Omental fat pad (tissue), 4 donors: Measurements from ENCODE around the gene RBMX. TPM values are rescaled to one million over a fixed set of nuclear protein-coding genes. Genes with fewer than 3 reads are reported as not detected.
"Not testable (repeated sequence)": the region's sequence is repeated elsewhere in the genome, so short reads cannot be mapped to it uniquely, and the experiment has no call there.

Source experiments
- ATAC-seq: fragments of 150-250 bp; one replicate; pipeline ENCODE4 v1.9.1; 2016; ENCODE audit warnings: mild to moderate bottlenecking, moderate library complexity; ENCODE audit not compliant: low FRiP score
- DNase-seq: peaks from one replicate; pipeline ENCODE4 v3.0.0-alpha.2; 2019; ENCODE audit warnings: low spot score
- total RNA-seq, 4 donors: library from RNA; depleted of rRNA; stranded (reverse); fragments of >200 nt; gene quantifications; one replicate each; pipeline ENCODE4 v1.1.0, GENCODE V29; 2016
- TF ChIP-seq, protein P1 (sequence below), 3 donors: fragments of 450-650 bp; IDR thresholded peaks; one replicate each; pipeline ENCODE4 v1.5.1; 2016 to 2017; ENCODE audit warnings: antibody characterized with exemption in 3 of 3, mild to moderate bottlenecking in 3 of 3, moderate library complexity in 2 of 3

The RBMX gene
- total RNA-seq = 100 to 1,000 TPM; 168 to 207 (median 184) TPM

DNA sequence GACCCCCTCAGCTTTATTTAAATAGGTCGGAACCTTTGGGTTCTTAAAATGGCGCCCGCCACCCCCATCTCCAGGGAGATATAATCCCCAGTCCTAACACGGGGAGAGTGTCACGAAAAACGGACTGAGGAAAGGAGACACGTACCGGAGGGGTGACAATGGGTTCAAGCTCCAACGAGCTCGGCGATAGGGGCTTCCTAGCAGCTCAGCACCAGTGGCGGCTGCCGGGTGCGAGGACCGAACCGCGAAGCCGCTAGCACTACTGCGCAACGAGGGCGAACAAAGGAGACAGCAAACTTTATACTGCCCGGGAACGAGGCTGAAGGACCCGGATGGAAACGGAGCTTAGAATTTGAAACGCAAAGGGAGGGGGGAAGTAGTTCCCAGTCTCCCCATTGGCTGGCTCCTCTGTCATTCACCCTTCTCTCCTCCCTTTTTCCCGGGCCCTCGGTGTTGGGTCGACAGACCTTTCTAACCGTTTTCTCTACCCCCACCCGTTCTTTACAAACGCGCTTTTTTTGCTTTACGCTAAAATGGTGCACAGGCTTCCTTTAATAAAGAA is at the start of gene RBMX:
TSS of gene RBMX (minus strand) at position 274 of the 562 bp plus-strand sequence. CDS start 1,298 bp downstream, outside the sequence.
- peak; percentile 75 for DNase-seq

DNA sequence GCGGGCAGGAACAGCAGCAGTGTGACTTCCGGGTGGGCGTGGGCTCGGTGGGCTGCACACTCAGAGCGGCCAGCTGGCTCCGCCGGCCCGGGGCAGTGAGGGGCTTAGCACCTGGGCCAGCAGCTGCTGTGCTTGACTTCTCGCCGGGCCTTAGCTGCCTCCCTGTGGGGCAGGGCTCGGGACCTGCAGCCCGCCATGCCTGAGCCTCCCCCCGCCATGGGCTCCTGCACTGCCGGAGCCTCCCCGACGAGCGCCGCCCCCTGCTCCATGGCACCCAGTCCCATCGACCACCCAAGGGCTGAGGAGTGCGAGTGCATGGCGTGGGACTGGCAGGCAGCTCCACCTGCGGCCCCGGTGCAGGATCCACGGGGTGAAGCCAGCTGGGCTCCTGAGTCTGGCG is 40.9 kb upstream of the RBMX start:
- ATAC-seq, DNase-seq: not testable (repeated sequence)

More for the DNA sequence above, at the start of gene RBMX:
- peak; percentile 94 for ATAC-seq
- TF ChIP-seq, protein P1, sequence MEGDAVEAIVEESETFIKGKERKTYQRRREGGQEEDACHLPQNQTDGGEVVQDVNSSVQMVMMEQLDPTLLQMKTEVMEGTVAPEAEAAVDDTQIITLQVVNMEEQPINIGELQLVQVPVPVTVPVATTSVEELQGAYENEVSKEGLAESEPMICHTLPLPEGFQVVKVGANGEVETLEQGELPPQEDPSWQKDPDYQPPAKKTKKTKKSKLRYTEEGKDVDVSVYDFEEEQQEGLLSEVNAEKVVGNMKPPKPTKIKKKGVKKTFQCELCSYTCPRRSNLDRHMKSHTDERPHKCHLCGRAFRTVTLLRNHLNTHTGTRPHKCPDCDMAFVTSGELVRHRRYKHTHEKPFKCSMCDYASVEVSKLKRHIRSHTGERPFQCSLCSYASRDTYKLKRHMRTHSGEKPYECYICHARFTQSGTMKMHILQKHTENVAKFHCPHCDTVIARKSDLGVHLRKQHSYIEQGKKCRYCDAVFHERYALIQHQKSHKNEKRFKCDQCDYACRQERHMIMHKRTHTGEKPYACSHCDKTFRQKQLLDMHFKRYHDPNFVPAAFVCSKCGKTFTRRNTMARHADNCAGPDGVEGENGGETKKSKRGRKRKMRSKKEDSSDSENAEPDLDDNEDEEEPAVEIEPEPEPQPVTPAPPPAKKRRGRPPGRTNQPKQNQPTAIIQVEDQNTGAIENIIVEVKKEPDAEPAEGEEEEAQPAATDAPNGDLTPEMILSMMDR (IDR thresholded peaks at IDR 0.05) = no peak

DNA sequence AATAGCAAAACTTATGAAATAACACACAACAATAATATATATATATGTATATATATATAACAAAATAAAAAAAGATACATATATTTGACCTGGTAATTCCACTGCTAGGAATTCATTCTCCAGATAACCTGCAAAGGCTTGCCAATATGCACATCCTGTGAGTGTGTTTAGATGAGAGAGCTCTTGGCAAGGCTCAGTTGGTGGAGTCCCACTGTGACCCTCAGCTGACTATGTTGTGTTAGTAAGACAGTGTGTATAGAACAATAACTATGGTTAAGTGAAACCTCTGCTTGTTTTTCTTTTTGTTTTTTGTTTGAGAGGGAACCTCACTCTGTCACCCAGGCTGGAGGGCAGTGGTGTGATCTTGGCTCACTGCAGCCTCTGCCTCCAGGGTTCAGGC is 39.5 kb upstream of the RBMX start:
- ATAC-seq (no peak), DNase-seq (no peak)
- TF ChIP-seq, protein P1 (IDR thresholded peaks at IDR 0.05) = no peak

DNA sequence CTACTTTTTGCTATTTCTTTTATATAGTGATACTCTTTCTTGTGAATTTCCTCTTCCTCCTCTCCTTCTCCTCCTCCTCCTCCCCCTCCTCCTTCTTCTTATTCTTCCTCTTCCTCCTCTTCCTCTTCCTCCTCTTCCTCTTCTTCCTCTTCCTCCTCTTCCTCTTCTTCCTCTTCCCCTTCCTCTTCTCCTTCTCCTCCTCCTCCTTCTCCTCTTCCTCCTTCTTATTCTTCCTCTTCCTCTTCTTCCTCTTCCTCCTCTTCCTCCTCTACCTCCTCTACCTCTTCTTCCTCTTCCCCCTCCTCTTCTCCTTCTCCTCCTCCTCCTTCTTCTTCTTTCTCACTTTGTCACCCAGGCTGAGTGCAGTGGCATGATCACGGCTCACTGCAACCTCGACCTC is 36.3 kb upstream of the RBMX start:
- ATAC-seq (no peak), DNase-seq (no peak)
- TF ChIP-seq, protein P1 (IDR thresholded peaks at IDR 0.05) = no peak

DNA sequence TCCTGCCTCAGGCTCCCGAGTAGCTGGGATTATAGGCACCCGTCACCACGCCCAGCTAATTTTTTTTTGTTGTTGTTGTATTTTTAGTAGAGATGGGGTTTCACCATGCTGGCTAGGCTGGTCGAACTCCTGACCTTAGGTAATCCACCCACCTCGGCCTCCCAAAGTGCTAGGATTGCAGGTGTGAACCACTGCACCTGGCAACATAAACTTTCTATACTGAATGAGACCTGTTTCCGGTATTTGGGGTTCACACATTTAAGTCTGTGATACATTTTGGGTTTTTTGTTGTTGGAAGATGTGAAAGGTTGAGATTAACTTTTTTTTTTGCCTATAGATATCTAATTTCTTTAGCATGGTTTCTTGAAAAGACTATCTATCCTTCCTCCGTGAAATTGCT is 31.1 kb upstream of the RBMX start:
- not testable (repeated sequence) for ATAC-seq, DNase-seq

DNA sequence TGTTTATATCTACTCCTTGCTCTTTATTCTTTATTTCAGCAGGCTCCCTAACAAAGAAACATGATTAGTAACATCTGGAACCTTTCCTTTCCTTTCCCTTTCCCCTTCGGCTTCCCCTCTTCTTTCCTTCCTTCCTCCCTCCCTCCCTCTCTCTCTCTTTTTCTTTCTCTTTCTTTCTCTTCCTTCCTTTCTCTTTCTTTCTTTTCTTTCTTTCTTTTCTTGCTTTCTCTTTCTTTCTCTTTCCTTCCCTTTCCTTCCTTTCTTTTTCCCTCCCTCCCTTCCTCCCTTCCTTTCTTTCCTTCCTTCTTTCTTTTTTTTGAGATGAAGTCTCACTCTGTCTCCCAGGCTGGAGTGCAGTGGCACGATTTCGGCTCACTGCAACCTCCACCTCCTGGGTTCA is 30.7 kb upstream of the RBMX start:
- DNase-seq (no peak), ATAC-seq (no peak)
- TF ChIP-seq, protein P1 (IDR thresholded peaks at IDR 0.05) = no peak

DNA sequence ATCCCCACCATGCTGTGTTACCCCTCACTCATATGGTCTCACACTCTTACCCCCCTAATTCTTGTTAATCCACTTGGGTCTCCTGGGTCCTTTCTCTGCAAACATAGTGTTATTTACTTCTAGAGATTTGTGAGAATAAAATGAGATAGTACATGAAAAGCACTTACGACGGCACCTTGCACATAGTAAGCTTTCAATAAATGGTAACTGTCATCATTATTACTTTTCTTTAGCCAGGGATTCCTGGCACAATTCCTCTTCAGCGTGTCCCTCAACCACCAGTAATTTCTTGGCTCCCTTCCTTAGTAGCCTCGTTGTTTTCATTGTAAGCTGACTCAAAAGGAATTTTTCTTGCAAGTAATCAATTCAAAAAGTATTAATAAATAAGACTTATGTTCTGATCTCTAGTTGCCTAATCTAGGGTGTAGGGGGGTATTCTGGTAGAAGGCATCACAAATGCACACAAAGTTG is 30.1 kb upstream of the RBMX start:
- no peak for ATAC-seq
- TF ChIP-seq, protein P1 (IDR thresholded peaks at IDR 0.05) = no peak
- no peak for DNase-seq

DNA sequence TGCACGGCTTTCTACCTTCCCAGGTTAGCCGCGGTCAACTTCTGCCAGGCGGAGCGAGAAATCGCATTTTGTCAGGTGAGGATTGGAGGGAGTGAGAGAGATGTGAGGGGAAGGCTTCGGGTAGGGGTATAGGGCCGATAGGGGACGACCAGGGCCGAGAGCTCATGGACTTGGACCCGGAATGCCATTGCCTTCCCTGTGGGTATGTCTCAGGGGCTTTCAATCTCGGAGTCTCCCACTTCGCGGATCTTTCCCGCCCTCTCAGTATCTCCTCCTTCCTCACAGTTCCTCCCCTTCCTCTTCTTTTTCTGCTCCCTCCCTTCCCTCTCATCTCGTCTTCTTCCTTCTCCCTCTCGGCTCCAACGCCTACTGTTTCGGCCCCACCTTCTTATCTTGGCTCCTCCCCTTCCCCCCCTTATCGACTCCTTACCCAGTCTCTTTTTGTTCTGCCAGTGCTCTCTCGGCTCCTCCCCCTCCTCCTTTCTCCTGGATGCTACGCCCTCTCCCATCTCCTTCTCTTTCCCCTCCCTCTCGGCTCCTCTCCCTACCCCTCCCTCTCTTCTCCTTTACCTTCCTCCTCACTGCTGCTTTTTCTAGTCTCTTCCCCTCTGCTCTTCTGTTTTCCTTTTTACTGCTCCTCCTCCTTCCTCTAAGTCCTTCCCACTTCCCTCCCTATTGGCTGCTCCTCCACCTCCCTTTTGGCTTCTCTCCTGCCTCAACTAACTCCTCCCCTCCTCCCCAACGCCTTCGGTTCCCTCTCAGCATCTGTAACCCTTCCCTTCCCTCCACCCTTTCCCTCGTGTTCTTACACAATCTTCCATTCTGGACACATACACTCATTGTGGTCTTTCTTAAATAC is 29.4 kb upstream of the RBMX start:
- ATAC-seq = peak; percentile 88
- TF ChIP-seq, protein P1 (IDR thresholded peaks at IDR 0.05) = no peak
- peak; percentile 50 for DNase-seq
